HepG2 (cell line): ENCODE data around the gene TMEM129. TPM values are rescaled to one million over a fixed set of nuclear protein-coding genes. Genes with fewer than 3 reads are reported as not detected.

Experiments
- AGO1 ChIP-seq: fragments of 200-400 bp; formaldehyde crosslinking; IDR thresholded peaks from 2 replicates; pipeline ENCODE4 v1.6.1; 2017; ENCODE audit warnings: mild to moderate bottlenecking, low read depth, low read length, moderate library complexity; ENCODE audit not compliant: poor library complexity, severe bottlenecking
- ERF ChIP-seq: IDR thresholded peaks from 2 replicates; pipeline ENCODE4 v1.6.1; 2018; ENCODE audit warnings: missing biosample characterization, missing genetic modification reagents
- IKZF4 ChIP-seq: sonication (generic); formaldehyde crosslinking; IDR thresholded peaks from 2 replicates; pipeline ENCODE4 v1.5.1; 2020; ENCODE audit warnings: borderline replicate concordance, mild to moderate bottlenecking, low read depth, missing genetic modification reagents; ENCODE audit errors: not compliant biosample characterization
- KDM3A ChIP-seq: IDR thresholded peaks from 2 replicates; pipeline ENCODE4 v1.6.1; 2018; ENCODE audit warnings: low read depth, missing compliant biosample characterization
- SMC3 ChIP-seq: IDR thresholded peaks from 2 replicates; pipeline ENCODE4 v1.6.1; 2011; ENCODE audit warnings: low read length, improper control_type of control experiment
- ZKSCAN1 ChIP-seq: fragments of 150-350 bp; IDR thresholded peaks from 2 replicates; pipeline ENCODE4 v1.6.1; 2014; ENCODE audit warnings: low read length
- ZMYM2 ChIP-seq: sonication (generic); formaldehyde crosslinking; IDR thresholded peaks from 2 replicates; pipeline ENCODE4 v1.8.0; 2022; ENCODE audit warnings: mild to moderate bottlenecking, missing genetic modification reagents
- ZNF24 ChIP-seq: fragments of 450-650 bp; IDR thresholded peaks from 2 replicates; pipeline ENCODE4 v1.6.1; 2017; ENCODE audit warnings: antibody characterized with exemption, mild to moderate bottlenecking
- ZNF317 ChIP-seq: sonication (generic); formaldehyde crosslinking; IDR thresholded peaks from 2 replicates; pipeline ENCODE4 v1.5.0; 2020; ENCODE audit warnings: mild to moderate bottlenecking, missing genetic modification reagents
- ZNF34 ChIP-seq: sonication (generic); formaldehyde crosslinking; IDR thresholded peaks from 2 replicates; pipeline ENCODE4 v1.4.0; 2020; ENCODE audit warnings: mild to moderate bottlenecking, missing genetic modification reagents, borderline replicate concordance
- ZNF431 ChIP-seq: sonication (generic); formaldehyde crosslinking; IDR thresholded peaks from 2 replicates; pipeline ENCODE4 v1.9.0; 2022; ENCODE audit warnings: missing genetic modification reagents, low read depth, mild to moderate bottlenecking, borderline replicate concordance
- ZNF674 ChIP-seq: sonication (generic); formaldehyde crosslinking; IDR thresholded peaks from 2 replicates; pipeline ENCODE4 v1.5.0; 2020; ENCODE audit warnings: low read depth, mild to moderate bottlenecking, missing genetic modification reagents
- ZNF878 ChIP-seq: sonication (generic); formaldehyde crosslinking; IDR thresholded peaks from 2 replicates; pipeline ENCODE4 v1.8.1; 2023; ENCODE audit warnings: mild to moderate bottlenecking, missing genetic modification reagents, moderate library complexity
- polyA plus RNA-seq, 8 experiments: library from polyadenylated mRNA; depleted of rRNA in 3 of 8; stranded (reverse) in 7 of 8; unstranded in 1 of 8; fragments of >200 nt; fragmentation: Illumina TruSeq in 4 of 8; extraction: Trizol in 4 of 8; gene quantifications; 2 replicates each; pipeline versions ENCODE4 v1.2.1 to v1.2.3, GENCODE V29; 2011 to 2016; ENCODE audit warnings: low read depth in 4 of 8, missing spikeins in 1 of 8, mixed read lengths in 1 of 8; ENCODE audit not compliant: insufficient read depth in 1 of 8
- total RNA-seq, 5 experiments: library from RNA; depleted of rRNA; stranded (reverse); fragments of >200 nt; fragmentation: Illumina TruSeq; extraction: Trizol; gene quantifications; 2 replicates each; pipeline ENCODE4 v1.2.3, GENCODE V29; 2016; ENCODE audit warnings: low read depth in 1 of 5
- TF ChIP-seq, protein P1 (sequence below): sonication (generic); formaldehyde crosslinking; conservative IDR thresholded peaks from 2 replicates; pipeline ENCODE4 v1.4.0; 2020; ENCODE audit warnings: mild to moderate bottlenecking, missing genetic modification reagents, moderate library complexity
- TF ChIP-seq, protein P2 (sequence below), 2 experiments: fragments of 450-650 bp in 1 of 2; sonication (generic) in 1 of 2; formaldehyde crosslinking; IDR thresholded peaks; 2 replicates each; pipeline versions ENCODE4 v1.5.0 to v1.8.0; 2020 to 2022; ENCODE audit warnings: mild to moderate bottlenecking in 1 of 2, missing genetic modification reagents in 1 of 2
- TF ChIP-seq, protein P3 (sequence below): sonication (generic); formaldehyde crosslinking; conservative IDR thresholded peaks from 2 replicates; pipeline ENCODE4 v1.4.0; 2020; ENCODE audit warnings: missing genetic modification reagents
- TF ChIP-seq, protein P4 (sequence below): sonication (generic); formaldehyde crosslinking; IDR thresholded peaks from 2 replicates; pipeline ENCODE4 v1.8.0; 2022; ENCODE audit warnings: low read depth, missing genetic modification reagents
- TF ChIP-seq, protein P5 (sequence below): sonication (generic); formaldehyde crosslinking; IDR thresholded peaks from 2 replicates; pipeline ENCODE4 v1.8.0; 2023; ENCODE audit warnings: mild to moderate bottlenecking, missing genetic modification reagents
- TF ChIP-seq, protein P6 (sequence below): sonication (generic); formaldehyde crosslinking; IDR thresholded peaks from 2 replicates; pipeline ENCODE4 v1.9.0; 2021; ENCODE audit warnings: missing genetic modification reagents, mild to moderate bottlenecking, borderline replicate concordance

Gene TMEM129
- total and polyA plus RNA-seq, 2 of the 13 experiments (the other 11 are each of a cell fraction or from before 2014, with no cell fraction given) = 19.0 to 25.8 TPM

DNA sequence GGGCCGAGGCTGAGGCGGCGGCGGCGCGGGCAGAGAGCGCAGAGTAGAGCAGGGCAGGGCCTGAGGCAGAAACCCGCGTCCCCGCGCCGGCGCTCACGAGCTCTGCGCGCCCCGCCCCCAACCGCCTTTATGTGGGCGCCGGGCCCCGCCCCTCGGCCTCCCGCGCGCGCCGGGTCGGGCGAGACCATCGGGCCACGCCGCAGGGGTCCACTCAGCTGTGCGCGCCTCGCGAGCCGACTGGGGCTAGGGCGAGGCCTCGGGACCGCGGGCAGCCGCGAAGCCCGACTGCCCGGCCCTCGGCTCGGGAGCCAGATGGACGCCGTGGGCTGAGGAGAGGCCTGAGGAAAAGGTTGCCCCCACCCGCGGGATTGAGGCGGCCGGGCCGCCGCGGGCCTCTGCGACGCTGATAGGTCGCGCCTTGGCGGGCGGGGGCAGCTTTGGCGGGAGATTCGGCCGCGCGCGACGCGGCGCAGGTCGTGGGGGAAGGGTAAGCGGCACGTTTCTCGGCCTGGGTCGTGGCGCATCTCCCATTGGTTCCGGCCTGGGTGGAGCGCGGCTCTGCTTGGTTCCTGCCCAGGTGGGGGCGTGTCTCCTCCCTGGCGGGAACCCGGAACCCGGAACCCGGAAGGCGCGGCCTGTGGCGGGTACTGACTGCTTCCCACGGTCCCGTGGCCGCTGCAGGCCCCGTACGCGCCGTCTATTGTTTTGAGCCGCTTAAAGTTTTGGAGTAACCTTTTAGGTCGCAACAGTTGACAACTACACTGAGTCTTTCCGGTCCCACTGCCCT is 8.7 kb downstream of the TMEM129 start, which contains the start of gene SLBP (continued):
- peak; percentile 77; the same call in 1 of the 2 replicates for TF ChIP-seq ZNF674 (CRISPR knock-in tag)
- TF ChIP-seq SMC3 = no peak
- 0 out of 2 replicates have a peak, but pooled peaks have one; percentile 17 for TF ChIP-seq ZNF24
- 0 out of 2 replicates have a peak, but pooled peaks have one; percentile 66 for TF ChIP-seq ZNF34 (CRISPR knock-in tag)
- no peak for TF ChIP-seq AGO1
- TF ChIP-seq, protein P1, sequence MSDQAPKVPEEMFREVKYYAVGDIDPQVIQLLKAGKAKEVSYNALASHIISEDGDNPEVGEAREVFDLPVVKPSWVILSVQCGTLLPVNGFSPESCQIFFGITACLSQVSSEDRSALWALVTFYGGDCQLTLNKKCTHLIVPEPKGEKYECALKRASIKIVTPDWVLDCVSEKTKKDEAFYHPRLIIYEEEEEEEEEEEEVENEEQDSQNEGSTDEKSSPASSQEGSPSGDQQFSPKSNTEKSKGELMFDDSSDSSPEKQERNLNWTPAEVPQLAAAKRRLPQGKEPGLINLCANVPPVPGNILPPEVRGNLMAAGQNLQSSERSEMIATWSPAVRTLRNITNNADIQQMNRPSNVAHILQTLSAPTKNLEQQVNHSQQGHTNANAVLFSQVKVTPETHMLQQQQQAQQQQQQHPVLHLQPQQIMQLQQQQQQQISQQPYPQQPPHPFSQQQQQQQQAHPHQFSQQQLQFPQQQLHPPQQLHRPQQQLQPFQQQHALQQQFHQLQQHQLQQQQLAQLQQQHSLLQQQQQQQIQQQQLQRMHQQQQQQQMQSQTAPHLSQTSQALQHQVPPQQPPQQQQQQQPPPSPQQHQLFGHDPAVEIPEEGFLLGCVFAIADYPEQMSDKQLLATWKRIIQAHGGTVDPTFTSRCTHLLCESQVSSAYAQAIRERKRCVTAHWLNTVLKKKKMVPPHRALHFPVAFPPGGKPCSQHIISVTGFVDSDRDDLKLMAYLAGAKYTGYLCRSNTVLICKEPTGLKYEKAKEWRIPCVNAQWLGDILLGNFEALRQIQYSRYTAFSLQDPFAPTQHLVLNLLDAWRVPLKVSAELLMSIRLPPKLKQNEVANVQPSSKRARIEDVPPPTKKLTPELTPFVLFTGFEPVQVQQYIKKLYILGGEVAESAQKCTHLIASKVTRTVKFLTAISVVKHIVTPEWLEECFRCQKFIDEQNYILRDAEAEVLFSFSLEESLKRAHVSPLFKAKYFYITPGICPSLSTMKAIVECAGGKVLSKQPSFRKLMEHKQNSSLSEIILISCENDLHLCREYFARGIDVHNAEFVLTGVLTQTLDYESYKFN (CRISPR knock-in tag) = peak; percentile 69
- TF ChIP-seq, protein P2, sequence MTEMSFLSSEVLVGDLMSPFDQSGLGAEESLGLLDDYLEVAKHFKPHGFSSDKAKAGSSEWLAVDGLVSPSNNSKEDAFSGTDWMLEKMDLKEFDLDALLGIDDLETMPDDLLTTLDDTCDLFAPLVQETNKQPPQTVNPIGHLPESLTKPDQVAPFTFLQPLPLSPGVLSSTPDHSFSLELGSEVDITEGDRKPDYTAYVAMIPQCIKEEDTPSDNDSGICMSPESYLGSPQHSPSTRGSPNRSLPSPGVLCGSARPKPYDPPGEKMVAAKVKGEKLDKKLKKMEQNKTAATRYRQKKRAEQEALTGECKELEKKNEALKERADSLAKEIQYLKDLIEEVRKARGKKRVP (CRISPR knock-in tag; IDR thresholded peaks at IDR 0.05) = peak in 1 of 2 experiments; percentile 82; a peak in 2 of 4 replicates
- TF ChIP-seq KDM3A = peak; percentile 55; the same call in 1 of the 2 replicates
- no peak; the same call in none of the 2 replicates for TF ChIP-seq ZNF431
- TF ChIP-seq ZNF317 = peak; percentile 85
- no peak for TF ChIP-seq ZKSCAN1
- TF ChIP-seq IKZF4 (CRISPR knock-in tag) = peak; percentile 96
- TF ChIP-seq ZNF878 (CRISPR knock-in tag) = peak; percentile 94
- peak; percentile 99 for TF ChIP-seq ERF (CRISPR knock-in tag)
- peak; percentile 91 for TF ChIP-seq ZMYM2 (CRISPR knock-in tag)
- TF ChIP-seq, protein P3, sequence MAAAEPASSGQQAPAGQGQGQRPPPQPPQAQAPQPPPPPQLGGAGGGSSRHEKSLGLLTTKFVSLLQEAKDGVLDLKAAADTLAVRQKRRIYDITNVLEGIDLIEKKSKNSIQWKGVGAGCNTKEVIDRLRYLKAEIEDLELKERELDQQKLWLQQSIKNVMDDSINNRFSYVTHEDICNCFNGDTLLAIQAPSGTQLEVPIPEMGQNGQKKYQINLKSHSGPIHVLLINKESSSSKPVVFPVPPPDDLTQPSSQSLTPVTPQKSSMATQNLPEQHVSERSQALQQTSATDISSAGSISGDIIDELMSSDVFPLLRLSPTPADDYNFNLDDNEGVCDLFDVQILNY (CRISPR knock-in tag) = peak; percentile 98
- TF ChIP-seq, protein P4, sequence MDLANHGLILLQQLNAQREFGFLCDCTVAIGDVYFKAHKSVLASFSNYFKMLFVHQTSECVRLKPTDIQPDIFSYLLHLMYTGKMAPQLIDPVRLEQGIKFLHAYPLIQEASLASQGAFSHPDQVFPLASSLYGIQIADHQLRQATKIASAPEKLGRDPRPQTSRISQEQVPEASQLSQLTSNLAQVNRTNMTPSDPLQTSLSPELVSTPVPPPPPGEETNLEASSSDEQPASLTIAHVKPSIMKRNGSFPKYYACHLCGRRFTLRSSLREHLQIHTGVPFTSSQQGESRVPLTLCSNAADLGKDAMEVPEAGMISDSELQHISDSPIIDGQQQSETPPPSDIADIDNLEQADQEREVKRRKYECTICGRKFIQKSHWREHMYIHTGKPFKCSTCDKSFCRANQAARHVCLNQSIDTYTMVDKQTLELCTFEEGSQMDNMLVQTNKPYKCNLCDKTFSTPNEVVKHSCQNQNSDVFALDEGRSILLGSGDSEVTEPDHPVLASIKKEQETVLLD (CRISPR knock-in tag) = peak; percentile 91; the same call in 1 of the 2 replicates
- TF ChIP-seq, protein P5, sequence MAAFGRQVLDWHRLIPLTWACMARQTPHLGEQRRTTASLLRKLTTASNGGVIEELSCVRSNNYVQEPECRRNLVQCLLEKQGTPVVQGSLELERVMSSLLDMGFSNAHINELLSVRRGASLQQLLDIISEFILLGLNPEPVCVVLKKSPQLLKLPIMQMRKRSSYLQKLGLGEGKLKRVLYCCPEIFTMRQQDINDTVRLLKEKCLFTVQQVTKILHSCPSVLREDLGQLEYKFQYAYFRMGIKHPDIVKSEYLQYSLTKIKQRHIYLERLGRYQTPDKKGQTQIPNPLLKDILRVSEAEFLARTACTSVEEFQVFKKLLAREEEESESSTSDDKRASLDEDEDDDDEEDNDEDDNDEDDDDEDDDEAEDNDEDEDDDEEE (CRISPR knock-in tag) = peak; percentile 97
- TF ChIP-seq, protein P6, sequence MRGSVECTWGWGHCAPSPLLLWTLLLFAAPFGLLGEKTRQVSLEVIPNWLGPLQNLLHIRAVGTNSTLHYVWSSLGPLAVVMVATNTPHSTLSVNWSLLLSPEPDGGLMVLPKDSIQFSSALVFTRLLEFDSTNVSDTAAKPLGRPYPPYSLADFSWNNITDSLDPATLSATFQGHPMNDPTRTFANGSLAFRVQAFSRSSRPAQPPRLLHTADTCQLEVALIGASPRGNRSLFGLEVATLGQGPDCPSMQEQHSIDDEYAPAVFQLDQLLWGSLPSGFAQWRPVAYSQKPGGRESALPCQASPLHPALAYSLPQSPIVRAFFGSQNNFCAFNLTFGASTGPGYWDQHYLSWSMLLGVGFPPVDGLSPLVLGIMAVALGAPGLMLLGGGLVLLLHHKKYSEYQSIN = no peak
